GM12878 (cell line): ENCODE results near the gene ST6GALNAC3. TPM values are rescaled to one million over a fixed set of nuclear protein-coding genes. Genes with fewer than 3 reads are reported as not detected.

ENCODE experiments used
- ATAC-seq: fragments of 200-7000 bp; cut with Tn5 transposase; 3 replicates; pipeline ENCODE4 v1.9.1; 2020; ENCODE audit warnings: mild to moderate bottlenecking, moderate library complexity
- BruUV-seq: library from RNA; stranded (reverse); fragments of 400-500 nt; replicated peaks from 2 replicates; lab custom pipeline; 2021; lab: Mats Ljungman, UMichigan
- CTCF ChIA-PET: fragments of 300-600 bp; sonication (Branson Sonifier 250); formaldehyde crosslinking; extraction: SDS; loops from one replicate; lab custom pipeline; 2021; ENCODE audit warnings: inconsistent platforms; lab: Yijun Ruan, JAX
- POLR2A ChIA-PET: fragments of 350-600 bp; formaldehyde crosslinking; extraction: SDS; loops from one replicate; lab custom pipeline; 2021; ENCODE audit warnings: inconsistent platforms; lab: Charles Lee
- RAD21 ChIA-PET: fragments of 300-600 bp; sonication (Branson Sonifier 250); formaldehyde crosslinking; loops from one replicate; lab custom pipeline; 2023; ENCODE audit warnings: antibody characterized with exemption; ENCODE audit not compliant: unreplicated experiment; lab: Charles Lee
- SMC1A ChIA-PET: fragments of 300-600 bp; sonication (Branson Sonifier 250); formaldehyde crosslinking; loops from one replicate; lab custom pipeline; 2023; ENCODE audit not compliant: unreplicated experiment, uncharacterized antibody; lab: Charles Lee
- DNase-seq: peaks from one replicate; pipeline ENCODE4 v3.0.0-alpha.2; 2011; ENCODE audit warnings: low read depth, low spot score
- FAIRE-seq: peaks from 3 replicates; lab custom pipeline; 2011; peaks lifted over from hg19 to GRCh38; lab: Jason Lieb, UNC
- H2AFZ ChIP-seq: 2 replicates; pipeline ENCODE4 v1.6.0; 2011; ENCODE audit warnings: low read depth, low read length, control low read depth; ENCODE audit not compliant: control insufficient read depth
- H3K27ac ChIP-seq: 2 replicates; pipeline ENCODE4 v1.5.1; 2011; ENCODE audit warnings: control low read depth; ENCODE audit not compliant: control insufficient read depth, insufficient read depth
- H3K27me3 ChIP-seq, 2 experiments: replicated peaks in 1 of 2; 2 replicates each; pipeline versions ENCODE4 v1.6.0 to v1.6.1; 2011; ENCODE audit warnings: low read length in 1 of 2; ENCODE audit not compliant: control insufficient read depth in 2 of 2, insufficient read depth in 2 of 2
- H3K36me3 ChIP-seq, 2 experiments: 2 replicates each; pipeline ENCODE4 v1.5.1; 2011; ENCODE audit warnings: low read length in 1 of 2; ENCODE audit not compliant: control insufficient read depth in 2 of 2, insufficient read depth in 2 of 2
- H3K4me1 ChIP-seq: 2 replicates; pipeline ENCODE4 v1.6.1; 2011; ENCODE audit warnings: mild to moderate bottlenecking, low read length, moderate library complexity, mixed read lengths; ENCODE audit not compliant: control insufficient read depth, insufficient read depth
- H3K4me2 ChIP-seq: 2 replicates; pipeline ENCODE4 v1.6.0; 2011; ENCODE audit warnings: control low read depth; ENCODE audit not compliant: control insufficient read depth, insufficient read depth
- H3K4me3 ChIP-seq: fragments of 200-600 bp; sonication (generic); 2 replicates; pipeline ENCODE4 v1.5.1; 2016
- H3K79me2 ChIP-seq: 2 replicates; pipeline ENCODE4 v1.6.0; 2011; ENCODE audit warnings: low read length; ENCODE audit not compliant: control insufficient read depth, insufficient read depth
- H3K9ac ChIP-seq: 2 replicates; pipeline ENCODE4 v1.8.0; 2011; ENCODE audit warnings: low read length, control low read depth, mixed read lengths; ENCODE audit not compliant: control insufficient read depth, insufficient read depth
- H3K9me3 ChIP-seq: replicated peaks from 3 replicates; pipeline ENCODE4 v1.5.1; 2011; ENCODE audit warnings: mild to moderate bottlenecking, low read length; ENCODE audit not compliant: control insufficient read depth, insufficient read depth
- H4K20me1 ChIP-seq: 2 replicates; pipeline ENCODE4 v1.6.0; 2011; ENCODE audit not compliant: control insufficient read depth, insufficient read depth
- CHD2 ChIP-seq: IDR thresholded peaks from 2 replicates; pipeline ENCODE4 v1.6.1; 2011; ENCODE audit warnings: low read depth, low read length, improper control_type of control experiment, borderline replicate concordance
- CREM ChIP-seq: IDR thresholded peaks from 2 replicates; pipeline ENCODE4 v1.6.1; 2014; ENCODE audit warnings: antibody characterized with exemption, low read depth
- CTCF ChIP-seq, 3 experiments: IDR thresholded peaks in 2 of 3; conservative IDR thresholded peaks in 1 of 3; 2 replicates each; pipeline ENCODE4 v1.5.1; 2011; ENCODE audit warnings: low read depth in 3 of 3, low read length in 3 of 3, mild to moderate bottlenecking in 3 of 3, control low read depth in 2 of 3, moderate library complexity in 2 of 3, inconsistent platforms in 1 of 3, mixed read lengths in 1 of 3; ENCODE audit not compliant: control insufficient read depth in 2 of 3, insufficient read depth in 1 of 3; ENCODE audit errors: extremely low read depth in 1 of 3
- E2F4 ChIP-seq: IDR thresholded peaks from 2 replicates; pipeline ENCODE4 v1.6.1; 2012; ENCODE audit warnings: low read depth, low read length, improper control_type of control experiment
- FOS ChIP-seq: IDR thresholded peaks from 3 replicates; pipeline ENCODE4 v1.6.1; 2011; ENCODE audit warnings: borderline replicate concordance; ENCODE audit not compliant: insufficient read length; ENCODE audit errors: extremely low read depth
- HCFC1 ChIP-seq: fragments of 150-350 bp; IDR thresholded peaks from 2 replicates; pipeline ENCODE4 v1.6.1; 2014; ENCODE audit warnings: low read length
- IRF3 ChIP-seq: fragments of 450-650 bp; IDR thresholded peaks from 2 replicates; pipeline ENCODE4 v1.6.1; 2014; ENCODE audit warnings: mild to moderate bottlenecking
- JUNB ChIP-seq: IDR thresholded peaks from 2 replicates; pipeline ENCODE4 v1.6.1; 2016; ENCODE audit warnings: antibody characterized with exemption, mild to moderate bottlenecking
- MYC ChIP-seq: IDR thresholded peaks from 2 replicates; pipeline ENCODE4 v1.6.1; 2011; ENCODE audit warnings: mild to moderate bottlenecking, low read length, moderate library complexity, inconsistent platforms; ENCODE audit not compliant: insufficient read depth, insufficient replicate concordance, insufficient read length, severe bottlenecking
- NBN ChIP-seq: fragments of 450-650 bp; IDR thresholded peaks from 2 replicates; pipeline ENCODE4 v1.6.1; 2016
- NR2F1 ChIP-seq: fragments of 450-650 bp; conservative IDR thresholded peaks from 2 replicates; pipeline ENCODE4 v1.6.1; 2017; ENCODE audit warnings: mild to moderate bottlenecking
- NRF1 ChIP-seq: conservative IDR thresholded peaks from 2 replicates; pipeline ENCODE4 v1.6.1; 2011; ENCODE audit warnings: mild to moderate bottlenecking, low read depth, low read length, improper control_type of control experiment
- SIX5 ChIP-seq: IDR thresholded peaks from 2 replicates; pipeline ENCODE4 v1.6.1; 2011; ENCODE audit warnings: mild to moderate bottlenecking, low read depth, low read length, moderate library complexity; ENCODE audit not compliant: severe bottlenecking
- SMARCA5 ChIP-seq: fragments of 450-650 bp; IDR thresholded peaks from 2 replicates; pipeline ENCODE4 v1.6.1; 2017; ENCODE audit warnings: mild to moderate bottlenecking
- SP1 ChIP-seq: IDR thresholded peaks from one replicate; pipeline ENCODE4 v1.6.1; 2011; ENCODE audit warnings: low read depth, low read length
- ZBED1 ChIP-seq: IDR thresholded peaks from 2 replicates; pipeline ENCODE4 v1.6.1; 2016; ENCODE audit warnings: borderline replicate concordance
- ZNF217 ChIP-seq: fragments of 450-650 bp; IDR thresholded peaks from 2 replicates; pipeline ENCODE4 v1.6.1; 2017; ENCODE audit warnings: antibody characterized with exemption, mild to moderate bottlenecking
- ZSCAN29 ChIP-seq: fragments of 450-650 bp; IDR thresholded peaks from 2 replicates; pipeline ENCODE4 v1.6.1; 2017; ENCODE audit warnings: mild to moderate bottlenecking, moderate library complexity
- ZZZ3 ChIP-seq: IDR thresholded peaks from 2 replicates; pipeline ENCODE4 v1.6.1; 2011; ENCODE audit warnings: low read depth; ENCODE audit not compliant: control insufficient read depth, insufficient read length
- WGBS: methylation state at CpG from one replicate; pipeline ENCODE4 v1.1.6; 2016; ENCODE audit warnings: low lambda C conversion rate; ENCODE audit not compliant: insufficient replicate concordance, insufficient coverage; ENCODE audit errors: missing lambda C conversion rate; 5-methylcytosine and 5-hydroxymethylcytosine counted together
- in situ Hi-C: fragments of 300-500 bp; cut with MboI; formaldehyde crosslinking; loops from 9 replicates; pipeline ENCODE4 v1.14.3; 2018; ENCODE audit warnings: mixed read lengths
- intact Hi-C: fragments of 100-400 bp; cut with micrococcal nuclease; formaldehyde crosslinking; loops from one replicate; pipeline ENCODE4 v1.14.2; 2022; ENCODE audit not compliant: unreplicated experiment
- polyA plus RNA-seq, 11 experiments: library from polyadenylated mRNA; depleted of rRNA in 4 of 11; unstranded in 6 of 11; stranded (reverse) in 5 of 11; fragments of >200 nt; fragmentation: Nextera tagmentation in 4 of 11; fragmentation: Illumina TruSeq in 1 of 11; extraction: Ambion mirVana in 4 of 11; extraction: Trizol in 1 of 11; gene quantifications; 1 replicate in 1 of 11; 2 replicates in 10 of 11; pipeline versions ENCODE4 v1.2.1 to v1.2.3, GENCODE V29; 2011 to 2016; ENCODE audit warnings: inconsistent platforms in 2 of 11, missing spikeins in 2 of 11, low read depth in 1 of 11
- total RNA-seq, 4 experiments: library from RNA; depleted of rRNA in 3 of 4; stranded (reverse); fragments of >200 nt in 3 of 4; fragmentation: Illumina TruSeq in 1 of 4; extraction: Trizol in 1 of 4; gene quantifications; 2 replicates each; pipeline versions ENCODE4 v1.2.1 to v1.2.3, GENCODE V29; 2013 to 2021

The ST6GALNAC3 gene
- total and polyA plus RNA-seq, 10 of the 15 experiments (the other 5 are each of a cell fraction or from before 2014, with no cell fraction given): 0.04 to 0.68 (median 0.18) TPM; not detected in 3

- no peaks in the 10 kb centered on the region for H3K9me3 ChIP-seq
- no peak overlapping the region for H3K4me2 ChIP-seq
- H2AFZ ChIP-seq: no peak overlapping the region
- TF ChIP-seq NR2F1 (no peak), ZNF217 (no peak), ZBED1 (no peak), E2F4 (no peak), JUNB (no peak), HCFC1 (no peak), CHD2 (no peak), MYC (no peak), ZZZ3 (no peak), NBN (no peak), IRF3 (no peak), SIX5 (no peak), ZSCAN29 (no peak), FOS (no peak), SP1 (no peak), CREM (no peak), CTCF (IDR thresholded peaks at IDR 0.05 in 2 of 3, conservative IDR thresholded peaks at IDR 0.05 in 1 of 3; ENCODE audit: control insufficient read depth in 2 of 3, extremely low read depth in 1 of 3, insufficient read depth in 1 of 3, low read depth in 3 of 3, low read length in 3 of 3) (no peak), SMARCA5 (no peak), NRF1 (no peak)
- POLR2A ChIA-PET: no interaction called here
- no TSS peak for BruUV-seq
- DNase-seq: no peak
- intact Hi-C loops: no loop called here
- ATAC-seq: no peak
- H4K20me1 ChIP-seq: no peaks in the 10 kb centered on the region
- no peaks in the 10 kb centered on the region for H3K79me2 ChIP-seq
- H3K36me3 ChIP-seq: no peaks in the 10 kb centered on the region
- no peaks in the 10 kb centered on the region for H3K4me1 ChIP-seq
- no peak overlapping the region for H3K9ac ChIP-seq
- RAD21 ChIA-PET: no interaction called here
- CTCF ChIA-PET: interaction anchor here (0.6 kb wide), 1 partner anchor 770 kb away, joined by 3 read pairs; no protein-coding TSS in a partner anchor
- H3K4me3 ChIP-seq: no peak overlapping the region
- FAIRE-seq: no peak
- no peak overlapping the region for H3K27ac ChIP-seq
- WGBS: 44% methylated on average over 5 of the region's 5 CpGs
- no peaks in the 10 kb centered on the region for H3K27me3 ChIP-seq
- in situ Hi-C loops: no loop called here
- SMC1A ChIA-PET: interaction anchor here (1.2 kb wide), 1 partner anchor 12 kb away, joined by 4 read pairs; no protein-coding TSS in a partner anchor
Observed at GRCh38 chr1:76374086-76374485, 299.5 kb downstream of the ST6GALNAC3 start.
